H9 (cell line): Measurements from ENCODE around the gene PLCXD3. TPM values are rescaled to one million over a fixed set of nuclear protein-coding genes. Genes with fewer than 3 reads are reported as not detected.

Source experiments
- DNase-seq: peaks from one replicate; pipeline ENCODE4 v3.0.0-alpha.2; 2017
- H2AFZ ChIP-seq: one replicate; pipeline ENCODE4 v1.6.1; 2013; ENCODE audit warnings: mild to moderate bottlenecking, low read length, control low read depth, moderate library complexity
- H2AK5ac ChIP-seq: 2 replicates; pipeline ENCODE4 v1.6.1; 2013; ENCODE audit warnings: low read length, control low read depth, mixed read lengths; ENCODE audit not compliant: insufficient read length
- H2BK120ac ChIP-seq: one replicate; pipeline ENCODE4 v1.6.1; 2013; ENCODE audit warnings: low read depth, mild to moderate bottlenecking, low read length, control low read depth, inconsistent platforms; ENCODE audit not compliant: poor library complexity, severe bottlenecking
- H2BK12ac ChIP-seq: 2 replicates; pipeline ENCODE4 v1.6.1; 2013; ENCODE audit warnings: low read length, control low read depth, mixed read lengths, low read depth; ENCODE audit not compliant: insufficient read length
- H2BK15ac ChIP-seq: 2 replicates; pipeline ENCODE4 v1.6.1; 2013; ENCODE audit warnings: low read depth, low read length, control low read depth
- H2BK20ac ChIP-seq: one replicate; pipeline ENCODE4 v1.6.1; 2013; ENCODE audit warnings: low read depth, mild to moderate bottlenecking, low read length, control low read depth, inconsistent platforms; ENCODE audit not compliant: poor library complexity, severe bottlenecking
- H2BK5ac ChIP-seq: 2 replicates; pipeline ENCODE4 v1.6.1; 2013; ENCODE audit warnings: low read length, control low read depth, mixed read lengths; ENCODE audit not compliant: insufficient read length
- H3K14ac ChIP-seq: 2 replicates; pipeline ENCODE4 v1.6.1; 2013; ENCODE audit warnings: low read length, control low read depth; ENCODE audit not compliant: insufficient read depth
- H3K18ac ChIP-seq: 2 replicates; pipeline ENCODE4 v1.6.1; 2013; ENCODE audit warnings: low read depth, mild to moderate bottlenecking, mixed read lengths, low read length, control low read depth; ENCODE audit not compliant: insufficient read length
- H3K23ac ChIP-seq: 2 replicates; pipeline ENCODE4 v1.6.1; 2013; ENCODE audit warnings: low read length, control low read depth, mixed read lengths, low read depth; ENCODE audit not compliant: insufficient read length
- H3K23me2 ChIP-seq: 2 replicates; pipeline ENCODE4 v1.6.1; 2013; ENCODE audit warnings: low read depth, mild to moderate bottlenecking, mixed read lengths, low read length, control low read depth; ENCODE audit not compliant: insufficient read length, poor library complexity, severe bottlenecking
- H3K27ac ChIP-seq: 2 replicates; pipeline ENCODE4 v1.5.1; 2013; ENCODE audit warnings: low read length, control low read depth, mixed read lengths, low read depth; ENCODE audit not compliant: insufficient read length
- H3K27me3 ChIP-seq: 2 replicates; pipeline ENCODE4 v1.6.1; 2013; ENCODE audit warnings: low read length, control low read depth, inconsistent platforms; ENCODE audit not compliant: insufficient read depth
- H3K4ac ChIP-seq: 2 replicates; pipeline ENCODE4 v1.6.1; 2013; ENCODE audit warnings: low read depth, mild to moderate bottlenecking, control low read depth, inconsistent platforms, low read length, moderate library complexity
- H3K4me1 ChIP-seq: 2 replicates; pipeline ENCODE4 v1.6.1; 2013; ENCODE audit warnings: low read length, control low read depth, inconsistent platforms; ENCODE audit not compliant: insufficient read depth
- H3K4me2 ChIP-seq: 2 replicates; pipeline ENCODE4 v1.6.1; 2013; ENCODE audit warnings: low read length, control low read depth, mixed read lengths; ENCODE audit not compliant: insufficient read length, insufficient read depth
- H3K56ac ChIP-seq: 2 replicates; pipeline ENCODE4 v1.6.1; 2013; ENCODE audit warnings: low read depth, mild to moderate bottlenecking, mixed read lengths, low read length, control low read depth; ENCODE audit not compliant: insufficient read length
- H3K79me1 ChIP-seq: 2 replicates; pipeline ENCODE4 v1.6.1; 2013; ENCODE audit warnings: low read depth, mild to moderate bottlenecking, moderate library complexity, low read length, control low read depth, inconsistent platforms; ENCODE audit not compliant: insufficient read depth, poor library complexity, severe bottlenecking
- H3K79me2 ChIP-seq: 2 replicates; pipeline ENCODE4 v1.6.1; 2013; ENCODE audit warnings: low read length, control low read depth, inconsistent platforms; ENCODE audit not compliant: insufficient read depth
- H3K9ac ChIP-seq: 2 replicates; pipeline ENCODE4 v1.6.1; 2013; ENCODE audit warnings: low read length, control low read depth, mixed read lengths; ENCODE audit not compliant: insufficient read length; ENCODE audit errors: extremely low read depth
- H3K9me3 ChIP-seq: one replicate; pipeline ENCODE4 v1.6.1; 2013; ENCODE audit warnings: low read depth, low read length, inconsistent platforms; ENCODE audit not compliant: control insufficient read depth
- H3T11ph ChIP-seq: one replicate; pipeline ENCODE4 v1.6.1; 2013; ENCODE audit warnings: mild to moderate bottlenecking, low read length, control low read depth, inconsistent platforms
- H4K20me1 ChIP-seq: one replicate; pipeline ENCODE4 v1.6.1; 2013; ENCODE audit not compliant: control insufficient read depth, insufficient read length, insufficient read depth
- H4K5ac ChIP-seq: 2 replicates; pipeline ENCODE4 v1.6.1; 2013; ENCODE audit warnings: low read depth, mild to moderate bottlenecking, mixed read lengths, low read length, control low read depth; ENCODE audit not compliant: insufficient read length
- H4K8ac ChIP-seq: replicated peaks from 2 replicates; pipeline ENCODE4 v1.6.1; 2013; ENCODE audit warnings: low read length, control low read depth, mixed read lengths, low read depth; ENCODE audit not compliant: insufficient read length
- H4K91ac ChIP-seq: 2 replicates; pipeline ENCODE4 v1.6.1; 2013; ENCODE audit warnings: low read depth, mild to moderate bottlenecking, moderate library complexity, mixed read lengths, low read length, control low read depth; ENCODE audit not compliant: insufficient read length
- H3K27ac Mint-ChIP-seq, 3 experiments: 2 replicates in 2 of 3; 3 replicates in 1 of 3; pipeline ENCODE4 v1.8.0; 2020 to 2021; ENCODE audit warnings: mixed read lengths in 3 of 3, mild to moderate bottlenecking in 1 of 3, moderate library complexity in 1 of 3
- H3K27me3 Mint-ChIP-seq: 2 replicates; pipeline ENCODE4 v1.8.0; 2021; ENCODE audit warnings: low read depth, mild to moderate bottlenecking, moderate library complexity, mixed read lengths
- H3K36me3 Mint-ChIP-seq, 3 experiments: 2 replicates in 2 of 3; 3 replicates in 1 of 3; pipeline ENCODE4 v1.8.0; 2020 to 2021; ENCODE audit warnings: low read depth in 3 of 3, mixed read lengths in 3 of 3; ENCODE audit not compliant: insufficient read depth in 1 of 3
- H3K4me1 Mint-ChIP-seq, 2 experiments: 2 replicates each; pipeline ENCODE4 v1.8.0; 2020; ENCODE audit warnings: mixed read lengths in 2 of 2
- H3K4me3 Mint-ChIP-seq, 2 experiments: 2 replicates in 1 of 2; 3 replicates in 1 of 2; pipeline ENCODE4 v1.8.0; 2020 to 2021; ENCODE audit warnings: mild to moderate bottlenecking in 2 of 2, mixed read lengths in 2 of 2, moderate library complexity in 1 of 2
- H3K9me3 Mint-ChIP-seq, 2 experiments: 2 replicates in 1 of 2; 3 replicates in 1 of 2; pipeline ENCODE4 v1.8.0; 2020; ENCODE audit warnings: mild to moderate bottlenecking in 2 of 2, mixed read lengths in 2 of 2, moderate library complexity in 1 of 2
- WGBS: extraction: QIAGEN DNeasy Blood & Tissue Kit; methylation state at CpG from one replicate; pipeline ENCODE4 v1.1.7; 2013; ENCODE audit warnings: missing lambda C conversion rate, low lambda C conversion rate, mixed read lengths; ENCODE audit not compliant: insufficient read length; ENCODE audit errors: extremely low coverage; 5-methylcytosine and 5-hydroxymethylcytosine counted together
- total RNA-seq: library from RNA; stranded (reverse); gene quantifications from 2 replicates; pipeline ENCODE4 v1.2.1, GENCODE V29; 2021
- TF ChIP-seq, protein P1 (sequence below): fragments of 200-600 bp; sonication (generic); conservative IDR thresholded peaks from 3 replicates; pipeline ENCODE4 v1.8.0; 2021; ENCODE audit warnings: antibody characterized with exemption, mild to moderate bottlenecking

Gene PLCXD3
- total RNA-seq, 1 experiment from 2014 or later = not detected

DNA sequence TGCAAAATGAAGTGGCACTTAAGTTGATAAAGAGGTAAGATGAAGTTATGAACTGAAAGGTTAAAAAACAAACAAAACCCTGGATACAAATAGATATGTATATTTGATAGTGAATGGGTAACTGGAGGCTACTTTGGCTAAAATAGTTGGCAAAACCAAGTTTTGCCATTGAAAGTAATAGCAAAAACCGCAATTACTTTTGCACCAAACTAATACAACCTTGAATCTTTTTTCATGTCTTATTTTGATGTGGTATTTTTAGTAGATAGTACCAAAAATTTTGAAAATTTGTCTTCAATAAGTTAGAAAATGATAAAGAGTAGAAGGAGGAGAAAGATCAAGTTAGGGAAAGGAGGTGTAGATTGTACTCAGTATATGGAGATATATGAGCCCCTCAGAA lies 47.9 kb upstream of the PLCXD3 start:
- H3K27me3 ChIP-seq = no peaks in the 10 kb centered on the region
- no peak overlapping the region for H3K9ac ChIP-seq
- no peaks in the 10 kb centered on the region for H3K23me2 ChIP-seq
- no peak overlapping the region for H3K23ac ChIP-seq
- H3T11ph ChIP-seq = no peak overlapping the region
- no peak overlapping the region for H2AFZ ChIP-seq
- no peak overlapping the region for H3K56ac ChIP-seq
- DNase-seq = no peak
- no peak overlapping the region for H2BK20ac ChIP-seq
- Mint-ChIP-seq H3K27ac (no peak overlapping the region), H3K4me1 (no peaks in the 10 kb centered on the region), H3K9me3 (peaks cover 0 to 3% of the 10 kb centered on the region in 2 experiments; a peak in 2 of 5 replicates), H3K27me3 (no peaks in the 10 kb centered on the region), H3K4me3 (no peak overlapping the region), H3K36me3 (no peaks in the 10 kb centered on the region)
- no peaks in the 10 kb centered on the region for H4K20me1 ChIP-seq
- H3K27ac ChIP-seq = no peak overlapping the region
- no peak overlapping the region for H4K8ac ChIP-seq
- no peak overlapping the region for H4K5ac ChIP-seq
- no peak overlapping the region for H2AK5ac ChIP-seq
- TF ChIP-seq, protein P1, sequence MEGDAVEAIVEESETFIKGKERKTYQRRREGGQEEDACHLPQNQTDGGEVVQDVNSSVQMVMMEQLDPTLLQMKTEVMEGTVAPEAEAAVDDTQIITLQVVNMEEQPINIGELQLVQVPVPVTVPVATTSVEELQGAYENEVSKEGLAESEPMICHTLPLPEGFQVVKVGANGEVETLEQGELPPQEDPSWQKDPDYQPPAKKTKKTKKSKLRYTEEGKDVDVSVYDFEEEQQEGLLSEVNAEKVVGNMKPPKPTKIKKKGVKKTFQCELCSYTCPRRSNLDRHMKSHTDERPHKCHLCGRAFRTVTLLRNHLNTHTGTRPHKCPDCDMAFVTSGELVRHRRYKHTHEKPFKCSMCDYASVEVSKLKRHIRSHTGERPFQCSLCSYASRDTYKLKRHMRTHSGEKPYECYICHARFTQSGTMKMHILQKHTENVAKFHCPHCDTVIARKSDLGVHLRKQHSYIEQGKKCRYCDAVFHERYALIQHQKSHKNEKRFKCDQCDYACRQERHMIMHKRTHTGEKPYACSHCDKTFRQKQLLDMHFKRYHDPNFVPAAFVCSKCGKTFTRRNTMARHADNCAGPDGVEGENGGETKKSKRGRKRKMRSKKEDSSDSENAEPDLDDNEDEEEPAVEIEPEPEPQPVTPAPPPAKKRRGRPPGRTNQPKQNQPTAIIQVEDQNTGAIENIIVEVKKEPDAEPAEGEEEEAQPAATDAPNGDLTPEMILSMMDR = no peak
- H2BK15ac ChIP-seq = no peak overlapping the region
- H3K4ac ChIP-seq = no peak overlapping the region
- H2BK12ac ChIP-seq = no peak overlapping the region
- H3K79me2 ChIP-seq = no peaks in the 10 kb centered on the region
- no peaks in the 10 kb centered on the region for H3K79me1 ChIP-seq
- H3K14ac ChIP-seq = no peak overlapping the region
- H3K4me1 ChIP-seq = no peaks in the 10 kb centered on the region
- no peak overlapping the region for H4K91ac ChIP-seq
- no peak overlapping the region for H2BK5ac ChIP-seq
- WGBS = no CpG with 5 or more reads among the region's 1 CpG
- no peak overlapping the region for H3K4me2 ChIP-seq
- H3K9me3 ChIP-seq = no peaks in the 10 kb centered on the region
- no peak overlapping the region for H3K18ac ChIP-seq
- H2BK120ac ChIP-seq = no peak overlapping the region
